Measurements from ENCODE around the gene MORC1.
A peak's percentile ranks its signal among the peaks of the same experiment; 100 is the strongest.

The MORC1 gene

GRCh38 chr3:109033000-109033660 lies 84.8 kb downstream of the MORC1 start:
- DNase-seq (ENCODE audit: low spot score): no peak

DNA sequence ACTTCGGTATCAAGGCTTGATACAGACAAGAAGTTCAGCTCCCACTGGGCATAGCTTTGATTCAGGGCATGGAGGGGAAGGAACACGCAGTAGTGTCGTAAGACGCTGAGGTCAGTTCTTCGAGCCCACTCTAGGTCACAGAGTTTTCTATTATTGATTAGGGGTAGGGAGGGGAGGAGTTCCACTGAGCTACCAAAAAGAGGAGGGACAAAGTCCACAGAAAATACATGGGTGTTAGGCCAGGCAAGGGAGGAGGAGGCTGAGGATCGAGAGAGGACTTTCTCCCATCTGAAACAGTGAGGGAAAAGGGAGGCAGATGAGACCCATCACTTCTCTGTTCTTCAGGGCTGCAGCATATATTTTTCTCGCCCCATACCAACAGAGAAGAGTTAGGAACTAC lies 89.2 kb downstream of the MORC1 start:
- no peak for DNase-seq (ENCODE audit: low spot score)

DNA sequence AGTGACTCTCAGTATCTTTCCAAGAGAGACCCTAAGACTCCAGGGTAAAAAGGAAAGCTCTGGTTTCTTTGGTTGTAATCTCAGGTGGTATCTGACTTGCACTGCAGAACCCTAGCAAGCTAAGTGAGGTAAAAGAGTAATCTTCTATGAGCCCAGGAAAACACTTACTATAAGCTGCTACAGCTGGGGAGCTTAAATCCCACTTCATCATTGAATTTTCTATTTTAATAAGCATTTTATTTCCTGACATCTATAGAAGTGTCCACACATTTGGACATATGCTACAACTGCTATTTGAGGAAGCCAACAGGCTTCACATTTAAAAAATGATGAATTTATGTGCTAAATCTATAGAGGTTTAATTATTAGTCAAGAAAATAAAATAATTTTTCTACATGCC lies 91.1 kb downstream of the MORC1 start:
- no peak for DNase-seq (ENCODE audit: low spot score)

DNA sequence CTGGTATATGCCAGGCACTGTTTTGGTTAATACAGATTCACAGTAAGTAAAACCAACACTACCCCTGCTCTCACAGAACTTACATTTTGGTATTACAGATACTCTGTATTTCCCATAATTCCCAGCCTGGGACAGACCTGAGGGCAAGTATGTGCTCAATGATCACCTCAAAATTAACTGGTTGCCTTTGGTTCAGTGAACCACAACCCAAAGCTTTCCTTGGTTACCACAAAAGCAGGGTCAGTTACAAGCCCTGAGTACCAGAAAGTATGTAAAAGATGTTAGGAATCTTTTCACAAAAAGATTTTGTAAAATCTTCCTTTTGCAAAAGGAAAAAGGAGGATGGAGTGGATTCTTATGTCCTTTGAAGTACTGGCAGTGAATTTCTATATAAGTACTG lies 92.0 kb downstream of the MORC1 start:
- DNase-seq (ENCODE audit: low spot score): no peak

DNA sequence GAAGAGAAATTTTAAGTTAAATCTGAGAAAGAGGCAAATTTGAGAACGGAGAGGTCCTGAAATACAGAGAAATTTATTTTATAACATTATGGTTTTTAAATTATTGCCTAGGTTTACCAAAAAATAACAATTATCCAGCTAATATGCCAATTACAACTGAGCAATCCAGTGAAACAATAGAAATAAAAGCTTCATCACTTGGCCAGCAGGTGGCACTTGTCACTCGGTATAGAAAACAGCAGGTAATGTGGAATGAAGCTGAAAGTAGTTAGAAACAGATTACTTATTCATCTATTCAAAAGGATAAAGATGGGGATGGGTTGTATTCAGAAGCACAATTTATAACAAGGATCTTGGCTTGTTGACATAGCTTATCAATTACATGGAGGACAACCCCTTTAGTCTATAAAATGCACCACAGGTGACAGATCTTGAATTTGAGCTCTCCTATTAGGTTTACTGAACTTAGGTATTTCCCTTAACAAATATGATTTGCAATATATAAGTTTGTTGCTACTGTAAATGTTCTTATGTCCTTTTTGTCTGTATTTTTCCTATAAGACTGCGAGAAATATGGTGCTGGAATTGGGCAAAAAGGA lies 94.2 kb downstream of the MORC1 start:
- DNase-seq (ENCODE audit: low spot score): peak; percentile 44

GRCh38 chr3:109023167-109023566 lies 94.8 kb downstream of the MORC1 start:
- DNase-seq (ENCODE audit: low spot score): no peak

DNA sequence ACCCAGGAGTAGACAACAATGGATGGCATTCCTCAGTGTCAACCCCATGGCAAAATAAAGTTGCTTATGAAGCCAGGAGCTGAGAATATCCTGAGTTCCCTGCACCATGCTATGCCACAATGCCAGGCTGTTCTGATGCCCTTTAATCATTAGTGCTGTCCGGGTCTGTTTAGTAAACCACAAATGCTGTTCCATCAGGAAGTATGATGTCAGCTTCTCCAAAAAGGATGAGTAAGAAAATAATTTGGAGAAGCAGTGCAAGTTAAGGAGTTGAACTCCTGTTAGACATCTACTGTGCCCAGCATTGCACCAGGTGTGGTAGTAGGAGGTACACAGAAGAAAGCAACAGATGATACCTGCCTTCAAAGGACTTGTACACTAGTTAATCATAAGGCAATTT lies 96.4 kb downstream of the MORC1 start:
- no peak for DNase-seq (ENCODE audit: low spot score)

DNA sequence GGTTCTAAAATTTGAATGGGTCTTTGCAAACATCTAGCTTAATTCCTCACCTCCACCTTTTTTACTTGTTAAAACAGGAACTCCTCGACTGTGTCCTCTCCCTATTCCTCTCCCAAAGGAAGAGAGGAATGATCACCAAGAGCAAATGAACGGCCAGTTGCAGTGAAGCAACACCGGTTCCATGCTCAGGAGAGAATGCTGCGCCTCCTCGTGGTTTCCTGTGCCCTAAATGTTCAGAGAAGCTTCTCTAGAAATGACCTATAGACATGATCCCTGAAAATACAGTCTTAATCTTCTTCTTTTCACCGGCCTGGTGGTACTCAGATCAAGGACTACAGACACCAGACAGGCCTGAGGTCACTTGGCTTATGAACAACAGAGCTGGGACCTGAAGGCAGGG lies 99.1 kb downstream of the MORC1 start:
- no peak for DNase-seq (ENCODE audit: low spot score)

- no peak for DNase-seq (ENCODE audit: low spot score)
These were observed 112.5 kb downstream of the MORC1 start for GRCh38 chr3:109005443-109005842.

- DNase-seq (ENCODE audit: low spot score): no peak
These were observed 119.5 kb downstream of the MORC1 start for GRCh38 chr3:108998436-108998835.

GRCh38 chr3:108985844-108986243 lies 132.1 kb downstream of the MORC1 start:
- DNase-seq (ENCODE audit: low spot score): no peak

- DNase-seq (ENCODE audit: low spot score): no peak
These were observed 134.9 kb downstream of the MORC1 start for GRCh38 chr3:108983051-108983450.

GRCh38 chr3:108976058-108976457 lies 141.9 kb downstream of the MORC1 start:
- no peak for DNase-seq (ENCODE audit: low spot score)

GRCh38 chr3:108973019-108973418 lies 144.9 kb downstream of the MORC1 start:
- DNase-seq (ENCODE audit: low spot score): no peak

DNA sequence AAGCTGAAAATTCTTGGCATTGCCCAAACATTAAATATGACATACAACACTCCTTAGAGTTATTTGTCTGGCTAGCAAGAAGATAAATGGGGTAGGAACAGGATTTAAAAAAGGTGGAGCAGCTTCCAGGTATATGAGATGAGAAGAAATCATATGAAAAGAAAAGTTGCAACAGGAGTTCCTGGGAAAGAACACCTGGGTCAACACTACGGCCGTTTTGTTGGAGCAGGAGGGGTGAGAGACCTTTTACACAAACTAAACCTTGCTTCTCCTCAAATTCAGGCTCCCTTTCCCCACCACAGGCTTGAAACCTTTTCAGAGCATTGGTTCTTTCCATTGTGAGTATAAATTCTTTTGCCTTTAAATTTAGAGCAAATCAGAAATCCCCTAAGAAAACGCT lies 145.5 kb downstream of the MORC1 start:
- DNase-seq (ENCODE audit: low spot score): no peak

- DNase-seq (ENCODE audit: low spot score): no peak
These were observed 147.4 kb downstream of the MORC1 start for GRCh38 chr3:108970561-108970960.

DNA sequence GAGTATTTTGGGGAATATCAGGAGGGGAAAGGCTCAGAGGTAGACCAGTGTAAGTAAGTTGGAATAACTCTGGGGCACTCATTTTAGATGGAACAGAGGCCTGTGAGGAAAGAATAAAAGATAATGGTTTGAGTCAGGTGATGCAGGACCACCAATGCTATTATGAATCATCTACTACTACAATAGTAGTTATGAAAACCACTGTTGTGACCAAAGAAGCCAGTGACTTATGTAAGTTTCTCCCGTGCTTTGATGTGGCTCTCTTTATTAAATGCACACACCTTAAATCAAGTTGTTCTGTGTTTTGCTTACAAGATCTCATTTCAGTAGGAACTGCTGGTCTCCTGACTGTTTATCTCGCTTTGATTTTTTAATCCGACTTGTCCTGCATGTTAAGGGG lies 151.2 kb downstream of the MORC1 start:
- no peak for DNase-seq (ENCODE audit: low spot score)

DNA sequence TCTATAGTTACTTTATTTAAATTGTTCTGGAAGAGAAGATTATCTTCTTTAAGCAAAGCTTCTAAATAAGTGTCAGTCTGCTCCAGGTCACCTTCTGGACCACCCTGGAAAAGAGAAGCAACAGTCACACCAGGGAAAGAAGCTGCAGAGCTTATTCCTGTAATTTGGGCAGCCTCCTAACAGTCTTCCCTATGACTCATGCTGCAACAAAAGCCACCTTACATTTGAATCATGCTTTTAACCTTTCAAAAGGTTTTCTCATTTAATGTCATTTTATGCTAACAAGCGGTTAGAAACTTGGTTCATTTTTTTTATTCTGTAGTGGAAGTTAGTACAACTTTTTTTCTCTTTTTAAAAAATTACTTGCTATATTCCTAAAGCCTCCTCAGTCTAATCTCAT lies 158.9 kb downstream of the MORC1 start:
- DNase-seq (ENCODE audit: low spot score): no peak

DNA sequence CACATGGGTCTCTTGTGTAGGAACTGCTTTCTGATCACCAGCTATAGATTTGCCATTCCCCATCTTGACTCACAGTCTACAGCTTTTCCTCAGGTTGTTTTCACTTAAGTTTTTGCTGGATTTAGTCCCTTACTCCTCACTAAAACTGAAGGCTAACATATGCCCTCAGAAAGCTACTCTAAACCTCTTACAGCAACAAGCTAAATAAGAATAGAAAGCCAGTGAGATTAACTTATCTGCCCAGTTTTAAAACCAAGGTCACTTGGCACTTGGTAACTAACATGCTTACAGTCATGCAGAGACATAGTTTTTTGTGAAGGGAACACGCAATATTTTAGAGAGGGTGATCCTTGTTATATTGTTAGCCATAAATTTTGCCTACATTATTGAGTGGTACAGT lies 164.2 kb downstream of the MORC1 start, which contains the start of gene GUCA1C:
TSS of gene GUCA1C (minus strand) at position 180 of the 400 bp plus-strand sequence. CDS start at position 63, 117 bp downstream.
- DNase-seq (ENCODE audit: low spot score): no peak

- DNase-seq (ENCODE audit: low spot score): no peak
These were observed 164.7 kb downstream of the MORC1 start for GRCh38 chr3:108953210-108953609.

GRCh38 chr3:108951820-108952501 lies 166.0 kb downstream of the MORC1 start:
- no peak for DNase-seq (ENCODE audit: low spot score)

- no peak for DNase-seq (ENCODE audit: low spot score)
These were observed 170.1 kb downstream of the MORC1 start for GRCh38 chr3:108947855-108948254.

Measured in D341Med (cell line).